Measurements from ENCODE around the gene TAMALIN. TPM values are rescaled to one million over a fixed set of nuclear protein-coding genes. Genes with fewer than 3 reads are reported as not detected.
A peak's percentile ranks its signal among the peaks of the same experiment; 100 is the strongest.

Gene TAMALIN
- total RNA-seq, 2 donors from 2014 or later, result 16.5 to 38.6 TPM

DNA sequence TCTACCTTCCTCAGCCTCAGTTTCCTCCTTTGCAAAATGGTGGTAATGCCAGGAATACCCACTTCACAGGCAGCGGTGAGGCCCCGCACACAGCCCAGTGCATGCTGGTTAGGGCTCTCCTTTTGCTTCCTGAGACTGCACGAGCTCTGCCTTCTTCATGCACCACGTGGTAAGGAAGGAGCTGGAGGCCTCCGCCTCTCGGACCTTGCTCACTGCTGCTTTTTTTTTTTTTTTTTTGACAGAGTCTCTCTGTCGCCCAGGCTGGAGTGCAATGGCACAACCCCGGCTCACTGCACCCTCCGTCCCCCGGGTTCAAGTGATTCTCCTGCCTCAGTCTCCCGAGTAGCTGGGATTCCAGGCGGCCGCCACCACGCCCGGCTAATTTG lies 18.1 kb downstream of the TAMALIN start:
- intact Hi-C loops (cut with DNase I), result loop anchor here (1.0 kb wide), 1 partner anchor 58 kb away; no protein-coding TSS in a partner anchor
- 88% methylated on average over 15 of the region's 15 CpGs for WGBS
- Histone ChIP-seq H3K27ac (peak overlapping the region; percentile 89), H3K27me3 (replicated peaks; ENCODE audit: insufficient read depth) (no peaks in the 10 kb centered on the region), H3K36me3 (no peaks in the 10 kb centered on the region), H3K4me3 (no peak overlapping the region), H3K9me3 (no peaks in the 10 kb centered on the region), H3K4me1 (replicated peaks) (no peaks in the 10 kb centered on the region)
- no peak for TF ChIP-seq POLR2A (IDR thresholded peaks at IDR 0.05)
- no peak for TF ChIP-seq POLR2AphosphoS5 (IDR thresholded peaks at IDR 0.05)
- TF ChIP-seq, protein P1, sequence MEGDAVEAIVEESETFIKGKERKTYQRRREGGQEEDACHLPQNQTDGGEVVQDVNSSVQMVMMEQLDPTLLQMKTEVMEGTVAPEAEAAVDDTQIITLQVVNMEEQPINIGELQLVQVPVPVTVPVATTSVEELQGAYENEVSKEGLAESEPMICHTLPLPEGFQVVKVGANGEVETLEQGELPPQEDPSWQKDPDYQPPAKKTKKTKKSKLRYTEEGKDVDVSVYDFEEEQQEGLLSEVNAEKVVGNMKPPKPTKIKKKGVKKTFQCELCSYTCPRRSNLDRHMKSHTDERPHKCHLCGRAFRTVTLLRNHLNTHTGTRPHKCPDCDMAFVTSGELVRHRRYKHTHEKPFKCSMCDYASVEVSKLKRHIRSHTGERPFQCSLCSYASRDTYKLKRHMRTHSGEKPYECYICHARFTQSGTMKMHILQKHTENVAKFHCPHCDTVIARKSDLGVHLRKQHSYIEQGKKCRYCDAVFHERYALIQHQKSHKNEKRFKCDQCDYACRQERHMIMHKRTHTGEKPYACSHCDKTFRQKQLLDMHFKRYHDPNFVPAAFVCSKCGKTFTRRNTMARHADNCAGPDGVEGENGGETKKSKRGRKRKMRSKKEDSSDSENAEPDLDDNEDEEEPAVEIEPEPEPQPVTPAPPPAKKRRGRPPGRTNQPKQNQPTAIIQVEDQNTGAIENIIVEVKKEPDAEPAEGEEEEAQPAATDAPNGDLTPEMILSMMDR (IDR thresholded peaks at IDR 0.05), result no peak
- no peak for DNase-seq (ENCODE audit: low spot score)

DNA sequence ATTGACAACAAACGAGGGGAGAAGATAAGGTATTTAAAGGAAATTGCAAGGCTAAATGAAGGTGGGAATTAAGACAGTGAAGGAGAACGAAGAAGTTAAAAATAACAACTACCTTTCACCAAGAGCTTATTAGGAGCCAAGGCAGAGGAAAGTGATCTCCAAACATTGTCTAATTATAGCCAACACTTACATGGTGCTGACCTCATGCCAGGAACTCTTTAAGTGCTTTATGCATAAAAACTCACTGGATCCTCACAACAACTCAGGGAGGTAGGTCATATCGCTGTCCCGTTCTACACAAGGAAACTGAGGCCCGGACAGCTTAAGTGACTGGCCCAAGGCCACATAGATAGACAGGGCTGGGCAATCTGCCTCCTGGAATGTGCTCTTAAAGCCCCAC lies 19.5 kb downstream of the TAMALIN start:
- Histone ChIP-seq H3K4me1 (replicated peaks) (no peaks in the 10 kb centered on the region), H3K27ac (peak overlapping the region; percentile 89), H3K36me3 (no peaks in the 10 kb centered on the region), H3K27me3 (replicated peaks; ENCODE audit: insufficient read depth) (no peaks in the 10 kb centered on the region), H3K4me3 (no peak overlapping the region), H3K9me3 (no peaks in the 10 kb centered on the region)
- intact Hi-C loops (cut with DNase I), result no loop called here
- DNase-seq (ENCODE audit: low spot score), result no peak
- TF ChIP-seq POLR2AphosphoS5 (IDR thresholded peaks at IDR 0.05), result no peak
- no peak for TF ChIP-seq POLR2A (IDR thresholded peaks at IDR 0.05)
- TF ChIP-seq, protein P1 (IDR thresholded peaks at IDR 0.05), result no peak
- WGBS, result 43% methylated on average over 5 of the region's 5 CpGs

DNA sequence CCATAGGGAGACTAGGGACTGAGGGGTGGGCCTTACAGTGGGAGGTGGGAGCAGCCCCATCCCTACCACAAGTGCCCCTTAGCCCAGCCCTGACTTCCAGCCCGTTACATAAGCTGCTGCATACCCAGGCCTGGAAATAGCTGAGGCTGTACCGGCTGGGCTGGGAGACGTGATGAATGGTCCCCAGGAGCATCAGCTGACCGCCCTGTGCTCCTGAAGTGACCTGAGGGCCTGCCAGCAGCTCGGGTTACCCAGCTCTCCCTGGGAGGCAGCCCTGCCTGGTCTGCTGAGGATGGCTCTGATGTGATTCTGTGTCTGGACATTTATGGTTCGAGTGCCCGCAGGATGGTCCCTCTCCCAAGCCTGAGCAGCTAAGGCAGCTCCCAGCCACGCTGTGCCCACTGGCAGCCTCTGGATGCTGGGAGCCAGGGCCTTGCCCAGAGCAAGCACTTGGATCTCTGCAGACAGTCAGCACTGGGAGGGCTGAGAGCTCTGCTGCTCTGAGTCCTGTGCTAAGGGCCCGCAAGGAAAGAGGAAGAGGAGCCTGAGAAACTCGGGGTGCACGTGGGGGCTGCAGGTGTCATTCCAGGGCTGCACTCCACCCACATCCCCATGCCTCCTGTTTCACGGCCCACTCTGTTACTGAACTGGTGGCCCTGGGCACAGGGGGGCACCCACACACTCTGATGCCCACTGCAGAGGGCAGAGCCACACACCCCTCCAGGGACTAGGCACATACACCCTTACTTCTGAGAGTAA lies 20.5 kb downstream of the TAMALIN start:
- intact Hi-C loops (cut with DNase I), result no loop called here
- Histone ChIP-seq H3K4me1 (replicated peaks) (peaks cover 3% of the 10 kb centered on the region), H3K27me3 (replicated peaks; ENCODE audit: insufficient read depth) (no peaks in the 10 kb centered on the region), H3K4me3 (no peak overlapping the region), H3K9me3 (no peaks in the 10 kb centered on the region), H3K36me3 (no peaks in the 10 kb centered on the region), H3K27ac (peak overlapping the region; percentile 89)
- WGBS, result 77% methylated on average over 12 of the region's 12 CpGs
- no peak for TF ChIP-seq POLR2AphosphoS5 (IDR thresholded peaks at IDR 0.05)
- no peak for TF ChIP-seq POLR2A (IDR thresholded peaks at IDR 0.05)
- TF ChIP-seq, protein P1 (IDR thresholded peaks at IDR 0.05), result no peak
- DNase-seq (ENCODE audit: low spot score), result no peak

DNA sequence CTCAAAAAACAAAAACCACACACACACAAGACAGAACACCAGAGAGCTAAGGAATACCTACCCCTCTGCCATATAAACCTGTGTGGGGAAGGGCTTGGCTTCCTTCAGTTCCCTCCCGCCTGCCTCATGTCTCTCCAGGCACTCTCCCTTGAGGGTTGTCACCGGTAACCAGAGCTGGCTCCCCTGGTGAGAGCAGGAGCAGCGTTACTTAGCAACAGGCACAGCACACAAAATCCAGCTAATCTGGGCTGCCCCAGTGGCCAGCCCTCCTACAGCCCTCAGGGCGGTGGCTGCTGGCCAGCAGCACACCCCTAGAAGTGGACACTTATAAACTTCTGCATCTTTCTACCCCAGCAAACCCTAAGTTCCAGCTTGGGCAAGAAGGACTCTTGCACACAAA lies 22.9 kb downstream of the TAMALIN start:
- Histone ChIP-seq H3K27me3 (replicated peaks; ENCODE audit: insufficient read depth) (no peaks in the 10 kb centered on the region), H3K4me1 (replicated peaks) (peaks cover 5% of the 10 kb centered on the region), H3K9me3 (no peaks in the 10 kb centered on the region), H3K27ac (peak overlapping the region in 1 of 2 donors; percentile 97), H3K36me3 (no peaks in the 10 kb centered on the region), H3K4me3 (no peak overlapping the region)
- no peak for DNase-seq (ENCODE audit: low spot score)
- TF ChIP-seq POLR2AphosphoS5 (IDR thresholded peaks at IDR 0.05) (peak; percentile 36), POLR2A (IDR thresholded peaks at IDR 0.05) (no peak)
- 45% methylated on average over 4 of the region's 4 CpGs for WGBS
- intact Hi-C loops (cut with DNase I), result no loop called here

DNA sequence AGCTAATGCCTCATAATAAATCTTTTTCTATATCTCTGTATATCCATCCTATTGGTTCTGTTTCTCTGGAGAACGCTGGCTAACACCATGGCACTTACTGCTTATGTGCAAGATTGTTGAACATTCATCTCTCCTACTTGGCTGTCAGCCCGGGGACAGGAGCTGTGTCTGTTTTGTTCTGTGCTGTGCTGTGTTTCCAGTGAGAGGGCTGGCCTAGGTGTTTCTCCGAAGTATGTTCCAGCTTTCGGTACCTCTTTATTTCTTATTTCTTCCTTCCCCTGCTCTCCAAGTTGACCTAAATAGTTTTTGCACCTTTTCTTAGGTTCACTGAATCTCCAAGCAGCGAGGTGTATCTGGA lies 25.7 kb downstream of the TAMALIN start:
- 0% methylated on average over 5 of the region's 5 CpGs for WGBS
- peak overlapping the region; percentile 94 to 97 for H3K27ac ChIP-seq
- H3K4me1 ChIP-seq (replicated peaks), result peaks cover 5% of the 10 kb centered on the region
- H3K36me3 ChIP-seq, result no peaks in the 10 kb centered on the region
- no peaks in the 10 kb centered on the region for H3K9me3 ChIP-seq
- H3K27me3 ChIP-seq (replicated peaks; ENCODE audit: insufficient read depth), result no peaks in the 10 kb centered on the region
- DNase-seq (ENCODE audit: low spot score), result peak; percentile 93
- peak overlapping the region in 1 of 2 donors; percentile 16 for H3K4me3 ChIP-seq
- no peak for TF ChIP-seq POLR2A (IDR thresholded peaks at IDR 0.05)
- intact Hi-C loops (cut with DNase I), result loop anchor here (2.0 kb wide), 1 partner anchor 18 kb away; the partner anchor contains the start of gene NR4A1

Data from prostate gland (tissue), 2 donors.